HG03097 (cell line): ENCODE data around the gene CAMTA1.

Experiments
- ATAC-seq: cut with Tn5 transposase; IDR thresholded peaks from one replicate; pipeline ENCODE4 v1.9.1; 2021; ENCODE audit not compliant: unreplicated experiment, low FRiP score

CAMTA1 gene

DNA sequence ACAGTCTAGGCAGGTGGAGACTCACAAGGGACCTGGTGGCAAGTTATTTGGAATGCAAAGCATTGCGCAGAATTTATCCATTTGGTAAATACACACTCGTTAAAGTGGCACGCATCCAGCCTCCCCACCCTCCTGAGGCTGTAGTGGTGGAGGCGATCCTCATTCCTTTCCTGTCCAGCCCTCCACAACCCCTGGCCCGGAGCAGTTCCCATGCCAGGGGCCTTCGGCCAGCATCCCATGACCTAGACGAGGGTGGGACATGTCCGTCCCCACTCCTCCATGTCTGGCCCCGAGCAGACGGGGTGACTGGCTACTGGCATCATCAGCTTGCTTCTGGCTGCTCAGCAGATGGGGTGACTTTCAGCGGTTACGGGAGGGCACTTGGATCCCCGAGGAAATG, 704.3 kb downstream of the CAMTA1 start:
- ATAC-seq = no peak

DNA sequence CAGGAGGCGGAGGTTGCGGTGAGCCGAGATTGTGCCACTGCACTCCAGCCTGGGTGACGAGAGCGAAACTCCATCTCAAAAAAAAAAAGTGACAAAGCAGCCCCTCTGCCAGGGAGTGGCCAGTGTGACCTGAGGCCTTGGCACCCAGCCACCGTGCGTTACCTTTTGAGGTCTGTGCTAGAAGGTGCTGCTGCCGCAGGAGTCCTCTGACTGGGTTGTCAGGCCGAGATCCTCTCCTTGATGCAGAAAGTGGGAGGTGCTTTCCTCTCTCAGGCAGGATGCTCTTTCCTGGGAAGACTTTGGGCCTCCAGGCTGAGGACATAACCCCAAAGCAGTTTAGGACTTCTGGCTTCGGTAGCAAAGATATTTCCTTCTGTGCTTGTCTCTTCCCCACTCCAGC, 705.3 kb downstream of the CAMTA1 start:
- ATAC-seq = no peak

DNA sequence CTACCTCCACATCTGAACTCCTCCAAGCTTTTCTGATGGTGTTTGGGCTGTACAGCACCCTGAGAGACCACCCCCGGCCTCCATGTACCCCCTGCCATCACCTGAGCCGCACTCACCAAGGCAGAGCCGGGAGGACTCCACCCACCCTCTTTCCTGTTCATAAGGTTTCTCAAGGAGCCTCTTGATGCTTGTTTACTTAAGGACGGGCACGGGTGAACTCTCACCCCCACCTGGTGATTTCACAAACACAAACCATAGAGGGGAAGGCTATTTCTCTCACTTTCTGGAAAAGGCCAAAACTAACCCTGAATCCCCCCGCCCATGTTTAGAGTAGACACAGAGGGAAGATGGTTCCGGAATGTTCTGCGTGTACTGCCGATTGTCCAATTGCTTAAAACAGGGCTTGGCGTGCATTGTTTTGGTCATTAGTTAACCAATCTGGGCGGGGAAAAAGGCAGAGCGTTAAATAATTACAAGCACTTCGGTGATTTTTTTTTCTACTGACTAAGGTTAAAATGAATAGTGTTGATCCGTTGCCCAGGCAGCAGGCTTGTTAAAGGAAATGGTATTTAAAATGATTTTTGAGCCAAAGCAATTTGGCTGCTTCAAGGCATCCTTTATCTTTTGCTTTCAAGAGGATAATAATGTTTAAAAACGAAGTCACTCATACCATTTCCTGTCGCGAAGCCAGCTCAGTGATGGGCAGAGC, 706.0 kb downstream of the CAMTA1 start:
- ATAC-seq = no peak

DNA sequence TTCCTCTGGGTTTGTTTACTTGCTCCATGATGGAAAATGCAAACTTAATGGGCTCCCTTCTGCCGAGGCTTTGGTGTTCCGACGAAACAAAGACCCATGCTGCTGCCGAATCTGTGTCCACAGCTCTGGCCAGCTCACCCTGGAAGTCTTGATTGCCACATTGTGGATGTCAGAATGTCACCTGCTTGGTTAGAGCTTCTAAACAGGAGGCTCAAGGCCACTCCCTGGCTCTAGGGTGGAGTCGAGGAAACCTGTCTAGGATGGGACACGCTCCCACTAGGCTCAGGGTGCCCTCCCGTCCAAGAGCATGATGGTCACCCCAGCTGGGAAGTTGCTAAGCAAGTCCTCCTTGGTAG, 706.5 kb downstream of the CAMTA1 start:
- no peak for ATAC-seq

DNA sequence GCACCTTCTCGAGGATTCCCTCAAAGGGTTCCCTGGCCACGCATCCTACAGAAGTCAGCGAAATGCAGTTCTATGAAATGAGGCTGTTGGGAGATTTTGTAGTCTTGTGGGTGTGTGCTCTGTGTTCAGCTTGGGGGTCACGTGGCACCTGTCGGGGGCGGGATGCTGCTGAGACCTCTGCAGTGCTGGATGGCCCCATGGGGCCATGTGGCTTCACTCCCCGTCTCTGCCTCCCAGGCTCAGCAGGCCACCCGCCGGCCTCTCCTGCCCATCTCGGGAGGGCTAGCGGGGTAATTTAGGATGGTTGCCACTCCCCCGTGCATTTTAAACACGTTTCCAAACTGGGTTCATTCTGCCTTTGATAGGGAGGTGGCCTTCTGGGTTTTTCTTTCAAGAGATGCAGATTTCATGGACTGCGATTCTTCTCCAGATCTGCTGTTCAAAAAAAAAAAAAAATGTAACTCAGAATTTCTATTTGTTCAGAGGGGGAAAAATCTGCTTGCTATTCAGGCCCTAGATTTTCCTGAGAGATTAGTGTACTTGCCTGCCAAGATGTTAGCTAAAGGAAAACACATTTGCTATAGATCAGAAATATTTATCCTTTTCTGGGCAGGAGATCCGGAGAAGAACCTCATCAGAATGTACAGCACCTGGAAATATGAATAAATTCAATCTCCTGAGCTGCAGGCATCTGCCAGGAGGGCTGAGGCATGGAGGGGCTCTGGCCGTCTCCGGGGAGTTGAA, 708.6 kb downstream of the CAMTA1 start:
- no peak for ATAC-seq

DNA sequence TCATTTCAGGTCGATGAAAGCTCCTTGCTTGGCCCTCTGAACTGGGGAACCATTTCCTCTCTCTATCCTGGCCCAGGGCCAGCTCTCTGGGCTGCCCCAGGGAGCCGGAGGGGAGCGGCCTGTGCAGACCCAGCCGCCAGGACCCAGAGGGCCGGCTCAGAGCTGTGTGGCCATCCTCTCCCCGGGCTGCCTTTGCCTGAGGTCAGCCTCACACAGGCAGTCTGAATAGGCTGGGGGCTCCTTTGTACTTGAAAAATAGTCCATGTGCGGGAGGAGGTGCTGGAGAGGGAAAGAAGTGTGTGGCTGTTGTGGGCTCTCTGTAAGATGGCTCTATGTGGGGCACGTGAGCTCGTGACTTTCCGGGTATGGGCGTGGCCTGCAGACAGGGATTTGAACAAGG, 710.7 kb downstream of the CAMTA1 start:
- no peak for ATAC-seq

DNA sequence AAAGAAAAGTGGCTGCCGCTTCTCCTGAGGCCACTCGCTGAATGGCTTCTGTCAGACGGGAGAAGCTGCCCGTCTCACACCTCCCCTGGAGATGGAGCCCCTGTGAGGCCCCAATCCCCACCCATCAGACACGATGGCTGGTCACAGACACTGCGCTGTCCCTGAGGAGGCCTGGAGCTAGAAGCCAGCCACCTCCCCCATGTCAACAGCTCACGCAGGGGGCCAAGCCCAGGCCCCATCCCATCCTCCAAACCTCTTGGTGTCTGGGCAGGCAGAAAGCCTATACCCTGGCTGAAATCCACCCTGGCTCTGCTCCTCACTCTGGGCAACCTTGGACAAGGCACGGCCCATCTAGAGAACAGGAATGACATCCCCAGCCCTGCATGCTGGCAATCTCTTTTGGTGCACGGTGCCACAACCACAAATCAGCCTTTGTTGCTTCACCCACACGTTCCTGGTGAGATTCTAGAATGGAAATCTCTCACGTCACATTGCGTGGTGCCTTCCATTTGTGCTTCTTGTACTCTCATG, 711.9 kb downstream of the CAMTA1 start:
- ATAC-seq = no peak

DNA sequence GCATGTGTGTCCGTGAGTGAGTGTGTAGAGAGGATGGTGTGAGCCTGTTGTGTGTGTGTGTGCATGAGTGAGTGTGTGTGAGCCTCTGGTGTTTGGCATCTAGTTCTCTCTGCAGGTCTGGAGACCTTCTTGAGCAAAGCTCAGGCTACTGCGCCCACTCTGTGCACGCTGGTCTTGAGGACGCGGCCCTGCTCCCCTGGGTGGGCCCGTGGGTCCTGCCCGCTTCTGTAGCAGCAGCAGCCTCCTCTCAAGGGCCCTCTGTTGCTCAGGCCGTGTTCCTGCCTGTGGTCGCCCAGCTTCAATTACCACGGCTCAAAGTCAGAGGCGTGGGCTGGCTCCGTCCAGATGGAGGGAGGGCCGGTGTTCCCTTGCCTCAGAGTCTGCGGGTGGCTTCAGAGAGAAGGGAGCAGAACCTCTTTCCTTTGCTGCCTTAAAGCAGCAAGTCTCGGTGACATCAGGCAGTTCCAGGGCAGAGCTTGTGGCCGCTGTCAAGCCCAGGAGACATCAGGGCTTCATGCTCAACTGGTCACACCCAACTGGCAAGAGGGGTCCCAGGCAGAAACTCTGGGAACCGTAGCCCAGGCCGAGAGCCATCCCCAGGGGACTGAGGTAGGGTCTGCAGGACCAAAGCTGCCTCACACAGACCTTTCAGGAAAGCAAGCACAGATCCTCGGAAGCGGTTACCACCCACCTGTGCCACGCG, 715.3 kb downstream of the CAMTA1 start:
- no peak for ATAC-seq

DNA sequence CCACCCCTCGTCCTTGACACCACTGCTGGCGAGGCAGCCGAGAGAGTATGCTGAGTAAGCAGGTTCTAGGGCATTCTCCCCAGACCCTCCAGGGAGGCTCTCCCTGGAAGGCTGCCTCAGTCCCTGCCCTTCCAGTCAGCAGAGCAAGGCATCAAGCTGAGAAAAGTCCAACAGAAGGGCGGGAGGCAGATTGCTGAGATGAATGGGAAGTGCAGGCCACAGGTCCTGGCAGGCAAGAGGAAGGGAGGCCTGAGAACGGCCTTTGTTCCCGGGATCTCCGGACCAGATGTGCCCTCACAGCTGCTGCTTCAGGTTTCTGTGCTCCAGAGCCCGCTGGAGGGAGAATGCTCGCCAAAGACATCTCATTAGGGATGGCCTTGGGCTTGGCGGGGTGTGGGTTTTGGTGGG, 715.8 kb downstream of the CAMTA1 start:
- ATAC-seq = no peak

DNA sequence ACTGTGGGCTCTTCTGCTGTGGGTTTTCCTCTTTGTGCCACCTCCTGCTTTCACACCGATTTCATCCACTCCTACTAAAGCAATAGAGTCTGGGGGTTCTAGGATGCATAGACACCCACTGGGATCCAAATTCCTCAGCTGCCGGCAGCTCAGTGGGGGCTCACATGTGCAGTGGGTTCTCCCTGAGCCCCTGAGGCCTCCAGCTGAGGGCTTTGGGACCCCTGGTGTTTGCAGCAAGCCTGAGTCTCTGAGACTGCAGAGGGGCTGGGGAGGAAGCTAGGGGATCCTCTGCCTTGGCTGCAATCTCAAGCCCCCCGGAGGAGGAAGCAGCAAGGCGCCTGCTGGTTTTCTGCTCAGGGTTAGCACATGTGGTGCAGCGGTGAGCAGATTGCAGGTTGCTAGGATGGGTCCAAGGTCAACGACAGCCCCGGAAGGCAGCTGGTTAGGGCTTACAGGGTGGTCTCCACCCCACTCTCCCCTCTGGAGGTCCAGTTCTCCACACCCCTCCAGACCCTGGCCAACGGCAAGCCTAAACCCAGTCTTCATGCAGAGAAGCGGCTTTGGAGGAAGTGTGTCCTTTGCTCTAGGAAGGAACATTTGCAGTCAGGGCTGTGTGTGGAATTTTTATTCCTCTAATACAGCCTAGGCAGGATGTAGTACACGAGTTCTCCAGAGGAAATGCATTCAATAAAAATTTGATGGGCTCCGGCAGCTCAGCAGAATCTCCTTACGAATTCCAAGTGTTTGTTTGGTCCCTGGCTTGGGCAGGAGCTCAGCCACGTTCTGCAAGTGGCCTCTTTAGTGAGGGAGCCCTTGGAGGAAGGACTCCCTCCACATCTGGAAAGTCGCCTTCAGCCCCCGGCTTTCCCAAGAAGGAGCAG, 716.7 kb downstream of the CAMTA1 start:
- ATAC-seq = no peak

DNA sequence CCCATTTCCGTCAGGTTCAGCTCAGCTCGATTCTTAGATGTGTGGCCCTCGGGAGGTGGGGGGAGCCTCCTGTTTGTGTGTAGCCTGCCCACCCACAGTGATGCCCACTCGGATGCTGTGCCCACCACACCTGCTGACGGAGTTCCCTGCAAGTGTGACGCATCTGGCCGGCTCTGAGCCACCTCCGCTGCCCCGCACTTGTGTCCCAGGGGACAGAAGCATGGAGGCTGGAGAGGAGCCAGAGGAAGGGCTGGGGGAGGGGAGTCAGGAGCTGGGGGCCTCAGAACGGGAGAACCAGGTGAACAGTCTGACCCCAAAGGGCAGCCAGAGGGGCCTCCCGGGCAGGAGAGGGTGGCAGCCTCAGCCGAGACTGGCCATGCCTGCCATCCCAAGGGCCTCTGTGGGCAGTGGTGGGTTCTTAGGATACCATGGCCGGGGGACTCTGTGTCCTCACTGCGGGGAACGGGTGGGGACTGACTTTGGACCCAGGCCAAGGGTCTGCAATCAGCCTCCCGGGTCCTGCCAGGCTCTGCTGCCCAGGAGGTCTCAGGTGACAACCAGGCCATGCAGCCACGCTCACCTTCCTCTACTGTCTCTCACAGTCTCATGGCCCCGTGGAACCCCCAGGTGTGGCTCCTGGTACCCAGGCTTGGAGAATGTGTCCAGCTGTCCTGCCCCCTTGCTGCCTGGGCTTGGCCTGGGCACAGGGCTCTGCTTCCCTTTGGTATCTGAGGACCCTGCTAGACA, 718.6 kb downstream of the CAMTA1 start:
- ATAC-seq = no peak

DNA sequence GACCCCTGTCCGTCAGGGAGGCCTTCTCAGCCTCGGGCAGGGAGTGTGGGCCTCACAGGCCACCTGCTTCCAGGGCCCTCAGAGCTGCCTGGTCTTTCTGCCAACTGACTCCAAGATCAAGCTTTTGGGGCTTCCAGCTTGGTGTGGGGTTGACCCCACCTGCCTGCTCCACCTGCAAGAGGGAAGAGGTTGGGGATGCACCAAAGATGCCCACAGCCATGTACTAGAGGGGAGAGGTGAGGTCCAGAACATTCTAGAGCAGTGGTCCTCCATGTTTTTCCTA, 719.1 kb downstream of the CAMTA1 start:
- ATAC-seq = no peak

DNA sequence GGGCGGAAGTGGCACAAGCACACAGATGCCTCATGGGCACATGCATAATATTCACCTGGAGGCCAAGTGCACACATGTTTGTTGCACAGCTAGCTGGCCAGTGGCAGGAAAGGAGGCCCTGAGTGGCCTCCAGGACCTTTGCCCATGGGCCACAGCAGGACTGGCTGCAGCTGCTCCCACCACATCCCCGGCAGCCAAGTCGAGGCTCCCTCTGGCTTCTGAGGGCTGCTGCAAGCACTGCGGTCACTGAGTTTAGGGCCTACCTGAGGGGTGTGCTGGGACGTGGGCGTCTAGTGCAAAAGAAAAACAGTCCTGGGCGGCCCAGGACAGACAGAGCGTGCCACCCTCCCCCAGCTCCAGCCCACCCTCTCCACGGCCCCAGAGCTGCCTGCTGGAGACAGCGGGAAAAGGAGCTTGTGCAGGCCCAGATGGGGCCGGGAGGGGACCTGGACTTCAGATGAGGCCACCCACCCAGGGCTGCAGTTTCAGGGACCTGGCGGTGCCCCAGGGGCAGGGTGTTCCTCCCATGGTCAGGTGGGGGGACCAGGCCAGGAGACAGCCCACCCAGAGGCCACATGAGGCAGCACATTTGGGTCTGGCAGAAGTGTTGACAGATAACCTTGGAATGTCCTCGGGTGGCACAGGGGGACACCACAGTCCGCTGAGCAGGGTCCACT, 720.0 kb downstream of the CAMTA1 start:
- ATAC-seq = no peak

DNA sequence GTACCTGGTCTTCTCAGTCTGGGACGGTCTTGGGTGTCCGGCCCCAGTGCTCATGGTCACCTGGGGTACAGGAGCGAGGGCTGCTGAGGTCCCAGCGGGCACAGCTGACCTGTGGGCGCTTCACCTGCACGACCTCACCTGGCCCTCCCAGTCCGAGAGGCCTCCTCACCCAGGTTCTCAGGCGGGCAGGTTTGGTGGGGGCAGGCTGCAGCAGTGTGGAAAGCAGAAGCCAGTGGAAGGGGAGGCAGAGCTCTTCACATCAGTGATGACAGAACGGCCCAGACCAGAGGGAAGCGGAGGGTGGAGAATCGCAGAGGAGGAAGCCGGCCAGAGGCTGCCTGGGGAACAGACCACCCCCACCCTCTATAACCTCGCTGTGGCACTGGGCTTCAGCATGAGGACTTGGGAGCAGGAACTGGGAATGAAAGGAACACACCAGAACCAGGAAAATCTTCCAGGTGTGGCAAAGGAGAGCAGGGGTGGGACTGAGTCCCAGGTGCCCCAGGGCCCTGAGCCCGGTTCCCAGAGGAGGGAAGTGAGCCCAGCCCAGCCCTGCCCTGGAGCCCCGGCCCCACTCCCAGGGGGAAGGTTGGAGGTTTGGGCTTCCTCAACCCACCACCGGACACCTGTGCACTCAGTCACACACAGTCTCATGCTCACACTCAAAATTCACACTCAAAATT, 720.7 kb downstream of the CAMTA1 start:
- ATAC-seq = no peak

DNA sequence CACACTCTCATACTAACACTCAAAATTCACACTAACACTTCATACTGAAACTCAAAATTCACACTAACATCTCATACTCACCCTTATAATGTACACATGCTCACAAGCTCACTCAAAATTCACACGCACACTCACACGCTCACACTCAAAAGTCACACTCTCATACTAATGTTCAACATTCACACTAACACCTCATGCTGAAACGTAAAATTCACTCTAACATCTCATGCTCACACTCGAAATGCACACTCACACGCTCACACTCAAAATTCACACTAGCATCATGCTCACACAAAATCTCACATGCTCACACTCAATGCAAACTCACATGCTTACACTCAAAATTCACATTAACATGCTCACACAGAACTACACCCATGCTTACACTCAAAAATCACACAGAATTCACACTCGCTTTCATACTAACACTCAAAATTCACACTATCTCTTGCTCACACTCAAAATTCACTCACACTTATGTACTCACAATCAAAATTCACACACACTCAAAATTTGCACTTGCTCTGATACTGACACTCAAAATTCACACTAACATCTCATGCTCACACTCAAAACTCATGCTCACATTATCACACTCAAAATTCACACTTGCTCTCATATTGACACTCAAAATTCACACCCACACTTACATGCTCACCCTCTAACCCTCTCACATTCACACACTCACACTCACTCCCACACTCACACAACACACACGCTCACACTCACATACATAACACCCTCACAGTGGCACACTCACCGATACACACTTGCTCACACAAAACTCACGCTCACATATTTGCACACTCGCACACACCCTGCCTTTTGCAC, 721.4 kb downstream of the CAMTA1 start:
- no peak for ATAC-seq

DNA sequence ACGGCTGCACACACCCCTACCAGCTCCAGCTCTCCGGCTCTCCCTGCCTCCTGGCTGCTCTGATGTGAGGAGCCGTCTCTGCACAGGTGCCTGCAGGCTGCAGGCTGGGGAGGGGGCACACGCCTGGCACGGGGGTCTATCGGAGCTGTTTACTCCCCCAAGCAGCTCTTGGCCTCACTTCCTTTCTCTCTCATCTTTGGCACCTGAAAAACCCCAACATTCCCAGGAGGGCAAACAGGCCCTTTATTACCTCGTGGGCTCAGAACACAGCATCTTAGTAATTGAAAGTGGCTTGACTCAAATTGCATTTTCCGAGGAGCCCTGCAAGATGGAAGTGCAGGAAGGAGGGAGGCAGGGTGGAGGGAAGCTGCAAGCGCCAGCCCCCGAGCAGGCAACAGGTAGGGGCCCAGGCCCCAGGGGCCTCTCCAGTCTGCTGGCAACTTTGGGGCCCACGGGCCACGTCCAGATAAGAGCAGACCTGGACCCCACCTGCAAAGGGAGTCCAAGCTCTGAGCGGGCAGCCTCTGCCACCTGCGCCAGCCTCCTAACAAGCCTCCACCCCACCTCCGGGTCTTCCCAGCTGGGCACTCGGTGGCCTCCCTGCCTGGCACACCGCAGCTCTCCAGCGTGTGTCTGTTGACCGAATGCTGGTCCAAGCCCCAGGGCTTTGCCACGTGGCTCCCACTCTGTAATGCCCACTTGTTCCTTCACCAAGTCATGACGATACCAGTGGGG, 722.2 kb downstream of the CAMTA1 start:
- ATAC-seq = no peak
